ENCODE results near the gene SCIMP.

DNA sequence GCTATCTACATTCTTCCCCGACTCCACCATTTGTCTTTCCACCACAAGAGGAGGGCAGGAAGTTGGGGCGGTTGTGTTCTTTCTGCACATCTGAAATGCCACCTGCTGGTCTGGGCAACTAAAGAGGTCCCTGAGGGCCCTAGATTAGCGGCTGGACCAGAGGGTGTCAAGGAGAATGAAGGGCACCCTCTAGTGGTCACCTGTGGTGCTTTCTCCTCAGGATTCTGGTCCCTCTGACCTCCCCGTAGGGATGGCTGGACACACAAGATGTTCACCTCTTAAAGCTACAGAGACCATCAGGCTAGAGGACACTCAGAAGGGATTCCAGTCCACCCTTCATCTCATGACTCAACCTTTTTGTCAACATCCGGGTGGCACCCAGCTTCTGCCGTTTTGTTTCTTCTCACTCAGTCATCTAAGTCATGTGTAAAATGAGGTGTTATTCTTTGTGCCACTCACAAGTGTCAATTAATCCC is 2.9 kb upstream of the SCIMP start:
- TF ChIP-seq, protein P1, sequence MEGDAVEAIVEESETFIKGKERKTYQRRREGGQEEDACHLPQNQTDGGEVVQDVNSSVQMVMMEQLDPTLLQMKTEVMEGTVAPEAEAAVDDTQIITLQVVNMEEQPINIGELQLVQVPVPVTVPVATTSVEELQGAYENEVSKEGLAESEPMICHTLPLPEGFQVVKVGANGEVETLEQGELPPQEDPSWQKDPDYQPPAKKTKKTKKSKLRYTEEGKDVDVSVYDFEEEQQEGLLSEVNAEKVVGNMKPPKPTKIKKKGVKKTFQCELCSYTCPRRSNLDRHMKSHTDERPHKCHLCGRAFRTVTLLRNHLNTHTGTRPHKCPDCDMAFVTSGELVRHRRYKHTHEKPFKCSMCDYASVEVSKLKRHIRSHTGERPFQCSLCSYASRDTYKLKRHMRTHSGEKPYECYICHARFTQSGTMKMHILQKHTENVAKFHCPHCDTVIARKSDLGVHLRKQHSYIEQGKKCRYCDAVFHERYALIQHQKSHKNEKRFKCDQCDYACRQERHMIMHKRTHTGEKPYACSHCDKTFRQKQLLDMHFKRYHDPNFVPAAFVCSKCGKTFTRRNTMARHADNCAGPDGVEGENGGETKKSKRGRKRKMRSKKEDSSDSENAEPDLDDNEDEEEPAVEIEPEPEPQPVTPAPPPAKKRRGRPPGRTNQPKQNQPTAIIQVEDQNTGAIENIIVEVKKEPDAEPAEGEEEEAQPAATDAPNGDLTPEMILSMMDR (IDR thresholded peaks at IDR 0.05) = peak; percentile 65
- TF ChIP-seq POLR2A (IDR thresholded peaks at IDR 0.05; ENCODE audit: low read length) = no peak
- TF ChIP-seq, protein P2, sequence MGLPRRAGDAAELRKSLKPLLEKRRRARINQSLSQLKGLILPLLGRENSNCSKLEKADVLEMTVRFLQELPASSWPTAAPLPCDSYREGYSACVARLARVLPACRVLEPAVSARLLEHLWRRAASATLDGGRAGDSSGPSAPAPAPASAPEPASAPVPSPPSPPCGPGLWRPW (IDR thresholded peaks at IDR 0.05) = no peak
- TF ChIP-seq MAFK (IDR thresholded peaks at IDR 0.05; ENCODE audit: partially characterized antibody) = no peak
- TF ChIP-seq, protein P3, sequence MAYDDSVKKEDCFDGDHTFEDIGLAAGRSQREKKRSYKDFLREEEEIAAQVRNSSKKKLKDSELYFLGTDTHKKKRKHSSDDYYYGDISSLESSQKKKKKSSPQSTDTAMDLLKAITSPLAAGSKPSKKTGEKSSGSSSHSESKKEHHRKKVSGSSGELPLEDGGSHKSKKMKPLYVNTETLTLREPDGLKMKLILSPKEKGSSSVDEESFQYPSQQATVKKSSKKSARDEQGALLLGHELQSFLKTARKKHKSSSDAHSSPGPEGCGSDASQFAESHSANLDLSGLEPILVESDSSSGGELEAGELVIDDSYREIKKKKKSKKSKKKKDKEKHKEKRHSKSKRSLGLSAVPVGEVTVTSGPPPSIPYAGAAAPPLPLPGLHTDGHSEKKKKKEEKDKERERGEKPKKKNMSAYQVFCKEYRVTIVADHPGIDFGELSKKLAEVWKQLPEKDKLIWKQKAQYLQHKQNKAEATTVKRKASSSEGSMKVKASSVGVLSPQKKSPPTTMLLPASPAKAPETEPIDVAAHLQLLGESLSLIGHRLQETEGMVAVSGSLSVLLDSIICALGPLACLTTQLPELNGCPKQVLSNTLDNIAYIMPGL (CRISPR knock-in tag; IDR thresholded peaks at IDR 0.05; ENCODE audit: borderline replicate concordance) = no peak
- TF ChIP-seq, protein P4, sequence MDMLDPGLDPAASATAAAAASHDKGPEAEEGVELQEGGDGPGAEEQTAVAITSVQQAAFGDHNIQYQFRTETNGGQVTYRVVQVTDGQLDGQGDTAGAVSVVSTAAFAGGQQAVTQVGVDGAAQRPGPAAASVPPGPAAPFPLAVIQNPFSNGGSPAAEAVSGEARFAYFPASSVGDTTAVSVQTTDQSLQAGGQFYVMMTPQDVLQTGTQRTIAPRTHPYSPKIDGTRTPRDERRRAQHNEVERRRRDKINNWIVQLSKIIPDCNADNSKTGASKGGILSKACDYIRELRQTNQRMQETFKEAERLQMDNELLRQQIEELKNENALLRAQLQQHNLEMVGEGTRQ (IDR thresholded peaks at IDR 0.05) = no peak
- TF ChIP-seq, protein P5, sequence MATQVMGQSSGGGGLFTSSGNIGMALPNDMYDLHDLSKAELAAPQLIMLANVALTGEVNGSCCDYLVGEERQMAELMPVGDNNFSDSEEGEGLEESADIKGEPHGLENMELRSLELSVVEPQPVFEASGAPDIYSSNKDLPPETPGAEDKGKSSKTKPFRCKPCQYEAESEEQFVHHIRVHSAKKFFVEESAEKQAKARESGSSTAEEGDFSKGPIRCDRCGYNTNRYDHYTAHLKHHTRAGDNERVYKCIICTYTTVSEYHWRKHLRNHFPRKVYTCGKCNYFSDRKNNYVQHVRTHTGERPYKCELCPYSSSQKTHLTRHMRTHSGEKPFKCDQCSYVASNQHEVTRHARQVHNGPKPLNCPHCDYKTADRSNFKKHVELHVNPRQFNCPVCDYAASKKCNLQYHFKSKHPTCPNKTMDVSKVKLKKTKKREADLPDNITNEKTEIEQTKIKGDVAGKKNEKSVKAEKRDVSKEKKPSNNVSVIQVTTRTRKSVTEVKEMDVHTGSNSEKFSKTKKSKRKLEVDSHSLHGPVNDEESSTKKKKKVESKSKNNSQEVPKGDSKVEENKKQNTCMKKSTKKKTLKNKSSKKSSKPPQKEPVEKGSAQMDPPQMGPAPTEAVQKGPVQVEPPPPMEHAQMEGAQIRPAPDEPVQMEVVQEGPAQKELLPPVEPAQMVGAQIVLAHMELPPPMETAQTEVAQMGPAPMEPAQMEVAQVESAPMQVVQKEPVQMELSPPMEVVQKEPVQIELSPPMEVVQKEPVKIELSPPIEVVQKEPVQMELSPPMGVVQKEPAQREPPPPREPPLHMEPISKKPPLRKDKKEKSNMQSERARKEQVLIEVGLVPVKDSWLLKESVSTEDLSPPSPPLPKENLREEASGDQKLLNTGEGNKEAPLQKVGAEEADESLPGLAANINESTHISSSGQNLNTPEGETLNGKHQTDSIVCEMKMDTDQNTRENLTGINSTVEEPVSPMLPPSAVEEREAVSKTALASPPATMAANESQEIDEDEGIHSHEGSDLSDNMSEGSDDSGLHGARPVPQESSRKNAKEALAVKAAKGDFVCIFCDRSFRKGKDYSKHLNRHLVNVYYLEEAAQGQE (IDR thresholded peaks at IDR 0.05) = no peak
- TF ChIP-seq RCOR1 (IDR thresholded peaks at IDR 0.05; ENCODE audit: low read depth, low read length) = no peak
- no peak for TF ChIP-seq HDAC2 (IDR thresholded peaks at IDR 0.05)
- no peak for TF ChIP-seq CBX2 (IDR thresholded peaks at IDR 0.05; ENCODE audit: borderline replicate concordance, low read depth)

All from A549 (cell line).